GM19463 (cell line): ENCODE data around the gene NKX6-1.

Source experiments
- ATAC-seq: cut with Tn5 transposase; IDR thresholded peaks from one replicate; pipeline ENCODE4 v1.9.1; 2021; ENCODE audit warnings: mild to moderate bottlenecking, moderate library complexity; ENCODE audit not compliant: unreplicated experiment

The NKX6-1 gene

GRCh38 chr4:84498935-84499623, at the start of gene NKX6-1:
TSS of gene NKX6-1 (minus strand) at chr4:84499292. CDS start at chr4:84498228, 1,064 bp downstream.
- peak; percentile 50 for ATAC-seq

- ATAC-seq = no peak
Observed at GRCh38 chr4:84547211-84547610, 48.1 kb upstream of the NKX6-1 start.

DNA sequence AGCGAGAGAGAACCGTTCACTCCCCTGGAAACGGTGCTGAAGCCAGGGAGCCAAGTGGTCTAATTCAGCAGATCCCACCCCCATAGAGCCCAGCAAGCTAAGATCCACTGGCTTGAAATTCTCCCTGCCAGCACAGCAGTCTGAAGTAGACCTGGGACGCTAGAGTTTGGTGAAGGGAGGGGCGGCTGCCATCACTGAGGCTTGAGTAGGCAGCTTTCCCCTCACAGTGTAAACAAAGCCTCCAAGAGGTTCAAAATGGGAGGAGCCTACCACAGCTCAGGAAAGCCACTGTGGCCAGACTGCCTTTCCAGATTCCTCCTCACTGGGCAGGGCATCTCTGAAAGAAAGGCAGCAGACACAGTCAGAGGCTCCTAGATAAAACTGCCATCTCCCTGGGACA, 46.0 kb upstream of the NKX6-1 start:
- no peak for ATAC-seq

- ATAC-seq = no peak
Observed at GRCh38 chr4:84535901-84536300, 36.8 kb upstream of the NKX6-1 start.

DNA sequence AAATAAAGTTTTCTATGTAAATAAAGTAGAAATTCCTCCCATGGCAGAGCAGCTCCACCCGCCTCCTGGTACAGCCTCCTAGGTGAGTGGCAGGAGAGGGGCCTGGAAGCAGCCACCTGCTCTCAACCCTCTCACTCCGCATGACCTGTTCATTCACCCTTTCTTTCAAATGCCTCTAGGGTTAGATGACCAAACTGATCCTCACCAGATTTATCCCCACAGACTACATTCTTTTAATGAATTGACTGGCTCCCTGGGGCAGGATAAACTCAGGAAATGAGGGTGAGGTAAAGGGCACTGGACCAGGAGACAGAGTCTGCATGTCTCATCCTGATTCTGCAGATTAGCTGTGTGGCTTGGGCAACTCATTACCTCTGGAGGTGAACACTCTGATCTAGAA, 32.6 kb upstream of the NKX6-1 start:
- ATAC-seq = no peak

DNA sequence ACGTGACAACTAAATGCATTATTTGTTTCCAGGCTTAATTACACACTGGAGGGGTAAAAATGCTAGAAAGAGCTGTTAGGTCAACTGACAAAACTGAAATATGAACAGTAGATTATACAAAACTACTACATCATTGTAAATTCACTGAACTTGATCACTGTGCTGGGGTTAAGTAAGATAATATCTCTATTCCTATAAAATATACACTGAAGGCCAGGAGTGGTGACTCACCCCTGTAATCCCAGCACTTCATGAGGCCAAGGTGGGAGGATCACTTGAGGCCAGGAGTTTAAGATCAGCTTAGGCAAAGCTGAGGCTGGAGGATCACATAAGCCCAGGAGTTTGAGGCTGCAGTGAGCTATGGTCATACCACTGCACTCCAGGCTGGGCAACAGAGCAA, 31.8 kb upstream of the NKX6-1 start:
- no peak for ATAC-seq

GRCh38 chr4:84530454-84530853, 31.4 kb upstream of the NKX6-1 start:
- no peak for ATAC-seq

DNA sequence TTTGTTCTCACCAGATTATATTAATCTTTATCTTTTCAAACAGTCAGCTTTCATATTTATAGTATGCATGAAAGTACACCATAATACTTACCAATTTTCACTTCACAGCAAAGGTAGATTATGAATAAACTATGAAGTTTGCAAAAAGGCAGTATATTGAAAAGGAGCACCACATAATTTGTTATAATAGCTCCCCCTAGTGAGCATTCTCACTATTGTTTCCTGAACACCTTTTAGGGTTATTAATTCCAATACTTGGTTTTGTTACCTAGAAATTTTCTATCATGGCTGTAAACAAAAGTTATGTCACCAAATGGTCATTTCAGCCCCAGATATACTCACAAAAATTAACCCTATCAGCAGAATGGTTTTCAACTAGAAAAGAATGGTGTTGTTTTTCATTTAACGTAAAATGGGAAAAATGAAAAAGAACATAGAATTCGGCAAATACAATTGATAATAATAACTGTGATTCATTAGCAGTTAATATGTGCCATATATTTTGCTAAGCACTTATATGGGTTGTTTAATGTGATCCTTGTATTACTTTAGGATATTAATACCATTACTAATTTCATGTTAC, 30.2 kb upstream of the NKX6-1 start:
- no peak for ATAC-seq

DNA sequence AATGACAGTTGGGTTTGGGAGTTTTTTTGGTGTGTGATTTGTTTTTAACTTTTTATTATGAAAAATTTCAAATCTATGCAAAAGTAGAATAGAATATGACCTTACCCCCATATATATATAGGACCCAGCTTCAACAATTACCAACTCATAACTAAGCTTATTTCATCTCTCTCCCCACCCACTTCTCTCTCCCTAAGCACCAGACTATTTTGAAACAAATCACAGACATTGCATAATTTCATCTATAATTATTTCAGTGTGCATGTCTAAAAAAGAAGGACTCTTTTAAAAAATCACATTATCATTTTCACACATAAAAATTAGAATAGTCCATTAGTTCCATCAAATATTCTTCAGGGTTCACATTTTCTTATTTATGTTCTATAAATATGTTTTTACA, 28.3 kb upstream of the NKX6-1 start:
- ATAC-seq = no peak

- no peak for ATAC-seq
Observed at GRCh38 chr4:84515075-84515474, 16.0 kb upstream of the NKX6-1 start.

DNA sequence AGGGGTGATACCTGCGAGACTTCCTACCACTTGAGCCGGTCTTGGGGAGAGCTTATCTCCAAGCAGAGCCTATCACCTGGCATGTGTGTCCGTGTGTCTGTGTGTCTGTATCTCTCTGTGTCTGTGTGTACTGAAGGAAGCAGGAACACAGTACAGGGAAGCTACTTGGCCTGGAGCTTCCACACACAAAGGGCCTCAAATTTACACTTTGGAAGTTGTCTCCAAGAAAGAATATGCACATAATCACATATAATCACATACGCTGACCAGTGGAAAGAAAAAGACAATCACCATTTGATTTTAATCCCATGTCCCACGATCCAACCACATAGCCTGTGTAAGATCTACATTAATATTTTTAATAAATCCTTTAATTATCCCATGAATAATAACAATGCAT, 13.2 kb upstream of the NKX6-1 start:
- ATAC-seq = no peak

DNA sequence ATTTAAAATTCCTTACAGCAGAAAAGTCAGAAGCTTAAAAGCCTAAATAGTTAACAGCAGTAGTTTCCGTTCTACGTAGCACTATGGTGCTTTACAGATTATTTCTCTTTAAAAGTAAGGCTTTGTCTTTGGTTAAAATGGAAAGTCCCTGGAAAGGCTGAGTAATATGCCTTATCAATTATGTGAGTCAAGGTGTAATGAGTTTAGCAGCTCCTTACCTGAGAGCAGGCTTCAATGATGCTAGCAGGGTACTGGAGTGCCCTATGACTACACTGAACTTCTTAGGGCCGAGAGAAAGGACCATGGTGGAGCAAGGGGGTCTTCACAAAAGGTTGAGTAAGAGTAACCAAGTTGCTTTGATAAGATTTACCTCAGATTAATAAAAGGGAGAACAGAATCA, 12.6 kb upstream of the NKX6-1 start:
- no peak for ATAC-seq

GRCh38 chr4:84507941-84508340, 8.8 kb upstream of the NKX6-1 start:
- no peak for ATAC-seq

DNA sequence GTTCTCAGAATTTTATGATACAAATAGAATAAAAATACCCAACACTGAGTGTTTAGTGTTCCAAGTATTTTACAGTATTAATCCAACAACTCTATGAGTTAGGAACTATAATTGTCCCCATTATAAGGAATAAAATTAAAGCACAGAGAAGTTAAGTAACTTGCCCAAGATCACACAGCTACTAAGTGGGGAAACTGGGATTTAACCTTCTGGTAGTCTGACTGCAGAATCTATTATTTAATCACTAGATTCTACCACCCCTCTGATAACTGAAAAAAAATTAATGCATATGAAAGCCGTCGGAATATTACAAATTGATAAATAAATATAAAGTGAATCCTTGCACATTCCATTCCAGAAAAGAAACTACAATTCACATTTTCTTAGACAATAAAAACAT, 5.7 kb upstream of the NKX6-1 start:
- ATAC-seq = no peak

DNA sequence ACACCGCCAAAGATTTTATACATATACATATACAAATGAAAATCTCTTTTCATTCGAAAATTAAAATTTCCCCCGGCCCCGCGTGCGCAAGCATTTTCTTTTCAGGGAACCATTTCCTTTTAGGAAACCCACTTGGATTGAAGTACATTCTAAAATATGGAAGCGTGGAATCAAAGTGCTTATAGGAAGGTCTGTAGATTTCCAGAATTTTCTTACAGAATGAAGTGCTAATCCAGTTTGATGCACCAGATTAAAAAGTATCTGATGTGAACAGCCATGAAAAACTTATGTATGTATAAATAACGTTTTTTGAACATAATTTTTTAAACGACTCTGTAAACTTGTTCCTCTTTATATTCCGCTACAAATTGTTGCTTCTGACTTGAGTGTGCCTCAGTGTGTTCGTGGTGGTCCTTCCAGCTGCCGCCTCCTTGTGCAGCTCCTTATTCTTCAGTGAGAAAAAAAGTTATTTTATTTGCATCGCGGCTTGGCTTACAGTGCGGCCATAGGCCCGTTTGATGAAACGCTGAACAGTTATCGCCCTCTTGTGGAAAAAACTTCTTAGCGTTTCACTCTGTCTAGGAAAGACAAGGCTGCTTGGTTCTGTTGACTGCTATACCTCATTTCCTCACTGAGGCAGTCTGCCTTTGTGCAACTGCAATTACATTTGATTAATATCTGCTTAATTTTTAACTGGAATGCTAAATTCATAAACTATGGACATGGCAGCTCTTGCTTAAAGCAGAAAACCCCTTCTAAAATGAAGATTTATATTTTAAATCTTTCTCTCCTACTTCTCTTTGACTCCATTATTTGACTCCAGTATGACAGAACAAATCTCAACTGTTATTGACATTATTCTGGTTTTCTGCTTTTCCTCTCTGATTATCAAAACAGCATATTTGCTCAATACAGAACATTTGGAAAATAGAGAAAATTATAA, 4.7 kb upstream of the NKX6-1 start:
- ATAC-seq = peak; percentile 76

- no peak for ATAC-seq
Observed at GRCh38 chr4:84502955-84503373, 3.9 kb upstream of the NKX6-1 start.

DNA sequence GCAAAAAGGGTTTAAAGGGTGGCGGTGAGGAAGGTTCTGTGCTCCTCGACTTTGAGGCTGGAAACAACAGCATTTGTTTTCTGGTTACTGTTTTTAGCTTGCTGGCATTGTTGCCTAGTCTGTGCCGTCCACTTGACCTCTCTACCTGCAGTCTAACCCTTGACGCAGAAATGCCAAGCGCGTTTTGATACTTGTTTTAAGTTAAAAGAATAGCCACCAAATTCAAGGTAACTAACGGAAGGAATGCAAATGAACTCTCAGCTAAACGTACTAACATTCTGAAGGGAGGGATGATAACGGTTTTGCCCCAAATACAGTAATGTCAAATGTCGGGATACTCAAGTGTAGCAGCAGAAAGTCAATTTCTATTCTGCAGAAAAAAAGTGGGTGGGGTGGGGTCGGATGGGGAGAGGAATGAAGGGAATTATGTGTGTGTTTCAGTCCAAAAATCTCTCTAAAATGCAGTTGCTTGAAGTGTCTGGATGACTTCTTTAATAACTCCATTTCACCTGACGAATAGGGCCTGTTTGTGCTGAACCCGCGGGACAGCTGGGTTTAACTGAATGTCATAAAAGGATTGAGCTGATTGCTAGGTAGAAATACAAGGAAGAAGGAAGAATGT, 3.4 kb upstream of the NKX6-1 start:
- no peak for ATAC-seq

DNA sequence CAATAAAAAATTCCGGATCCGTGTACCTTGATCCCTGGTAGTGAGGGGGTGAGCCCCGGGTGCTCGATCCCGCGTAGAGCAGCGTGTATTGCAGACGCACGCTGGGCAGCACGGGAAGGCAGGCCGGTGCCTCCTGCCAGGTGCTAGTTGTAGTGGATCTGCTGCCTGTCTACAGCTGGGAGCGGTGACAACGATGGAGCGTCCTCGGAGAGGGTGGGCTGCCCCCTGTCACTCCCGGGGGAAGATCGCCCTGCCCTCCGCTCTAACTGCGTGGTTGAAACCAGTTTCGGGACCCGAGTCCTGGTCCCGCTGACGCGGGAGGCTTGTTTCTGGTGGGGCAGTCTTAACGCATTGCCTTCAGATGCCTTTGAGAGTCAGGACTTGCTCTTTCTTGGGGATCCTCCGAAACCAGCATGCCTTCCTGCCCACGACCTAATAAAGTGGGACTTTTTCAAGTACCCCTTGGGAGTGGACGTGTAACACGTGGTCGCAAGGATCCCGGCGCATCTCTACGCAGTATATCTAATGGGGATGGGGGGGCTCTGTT, 2.7 kb upstream of the NKX6-1 start:
- no peak for ATAC-seq

DNA sequence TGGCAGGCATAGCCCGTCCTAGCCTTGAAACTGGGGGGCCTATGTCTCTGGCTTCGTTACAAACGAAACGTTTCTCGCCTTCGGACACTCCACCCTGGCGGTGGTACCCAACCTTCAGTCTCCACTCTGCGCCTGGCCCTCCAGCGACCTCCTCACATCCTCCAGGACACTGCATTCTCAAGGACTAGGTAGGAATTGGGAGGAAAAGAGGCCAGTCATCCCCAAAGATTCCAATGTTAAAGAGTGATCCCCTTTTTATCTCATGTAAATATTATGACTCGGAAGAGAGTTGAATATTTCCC, 2.1 kb upstream of the NKX6-1 start:
- no peak for ATAC-seq

GRCh38 chr4:84500386-84501201, 1.5 kb upstream of the NKX6-1 start:
- no peak for ATAC-seq

- ATAC-seq = no peak
Observed at GRCh38 chr4:84499624-84499982, 511 bp upstream of the NKX6-1 start.
